ENCODE results near the gene ADD3. TPM values are rescaled to one million over a fixed set of nuclear protein-coding genes. Genes with fewer than 3 reads are reported as not detected.

Gene ADD3, protein sequence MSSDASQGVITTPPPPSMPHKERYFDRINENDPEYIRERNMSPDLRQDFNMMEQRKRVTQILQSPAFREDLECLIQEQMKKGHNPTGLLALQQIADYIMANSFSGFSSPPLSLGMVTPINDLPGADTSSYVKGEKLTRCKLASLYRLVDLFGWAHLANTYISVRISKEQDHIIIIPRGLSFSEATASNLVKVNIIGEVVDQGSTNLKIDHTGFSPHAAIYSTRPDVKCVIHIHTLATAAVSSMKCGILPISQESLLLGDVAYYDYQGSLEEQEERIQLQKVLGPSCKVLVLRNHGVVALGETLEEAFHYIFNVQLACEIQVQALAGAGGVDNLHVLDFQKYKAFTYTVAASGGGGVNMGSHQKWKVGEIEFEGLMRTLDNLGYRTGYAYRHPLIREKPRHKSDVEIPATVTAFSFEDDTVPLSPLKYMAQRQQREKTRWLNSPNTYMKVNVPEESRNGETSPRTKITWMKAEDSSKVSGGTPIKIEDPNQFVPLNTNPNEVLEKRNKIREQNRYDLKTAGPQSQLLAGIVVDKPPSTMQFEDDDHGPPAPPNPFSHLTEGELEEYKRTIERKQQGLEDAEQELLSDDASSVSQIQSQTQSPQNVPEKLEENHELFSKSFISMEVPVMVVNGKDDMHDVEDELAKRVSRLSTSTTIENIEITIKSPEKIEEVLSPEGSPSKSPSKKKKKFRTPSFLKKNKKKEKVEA
- 3.1 to 6.3 TPM (median 5.3 TPM) in 5 replicates for total RNA-seq (2022; extraction: Qiagen RNA extraction)

DNA sequence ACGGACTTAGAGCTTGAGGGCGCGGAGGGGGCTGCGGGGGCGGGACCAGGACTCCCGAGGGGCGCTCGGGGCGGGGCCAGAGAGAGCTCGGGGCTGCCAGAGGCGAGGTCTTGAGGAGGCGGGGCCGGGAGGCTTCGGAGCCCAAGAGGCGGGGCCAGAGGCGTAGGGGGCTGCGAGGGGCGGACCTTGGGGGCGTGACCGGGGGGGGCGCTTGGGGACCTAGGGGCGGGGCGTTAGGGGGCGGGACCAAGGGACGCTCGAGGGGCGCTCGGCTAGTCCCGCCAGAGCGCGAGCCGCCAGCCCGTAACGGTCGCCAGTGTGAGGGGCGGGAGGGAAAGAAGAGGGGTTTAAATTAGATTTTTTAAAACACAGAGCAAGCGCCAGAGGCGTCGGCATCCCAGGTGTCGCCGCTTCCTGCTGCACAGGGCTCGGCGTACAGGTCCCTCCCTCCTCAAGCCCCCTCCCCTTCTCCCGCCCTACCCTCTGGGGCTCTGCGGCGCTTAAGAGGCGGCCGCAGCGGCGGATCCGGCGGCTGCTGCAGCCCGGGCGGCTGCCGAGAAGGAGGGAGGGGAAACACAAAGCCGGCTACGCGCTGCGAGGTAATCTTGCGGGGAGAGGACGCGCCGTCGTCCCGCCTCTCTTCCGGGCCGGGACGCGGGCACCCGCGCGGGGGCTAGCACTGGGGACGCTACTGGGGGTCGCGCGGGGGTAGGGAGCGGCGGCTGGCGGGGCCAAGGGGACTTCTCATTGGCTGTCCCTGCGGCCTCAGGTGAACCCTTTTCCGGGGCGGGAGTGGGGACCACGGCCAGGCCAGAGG, at the start of gene ADD3:
Gene ADD3 (plus strand): TSS at position 284 of the 817 bp plus-strand sequence. CDS start 92,670 bp downstream, outside the sequence.

Other genes with a start within 250 kb of the ADD3 start
- 33.7 to 43.3 TPM (median 35.4 TPM) in 5 replicates for gene XPNPEP1, start 84.5 kb upstream of the ADD3 start, total RNA-seq (2022; extraction: Qiagen RNA extraction)
- gene MXI1, start 199.6 kb downstream of the ADD3 start, total RNA-seq (2022; extraction: Qiagen RNA extraction): 3.8 to 6.2 TPM (median 5.8 TPM) in 5 replicates